SIG-M5 treated with dmso at 0.1 percent for 504 hours (cell line): ENCODE measurements around the gene PNMT.

ENCODE experiments used
- DNase-seq: peaks from one replicate; lab custom pipeline; 2025; ENCODE audit not compliant: unreplicated experiment; lab: John Stamatoyannopoulos, UW

PNMT gene

GRCh38 chr17:39667262-39667944, 850 bp upstream of the PNMT start:
- no peak for DNase-seq

DNA sequence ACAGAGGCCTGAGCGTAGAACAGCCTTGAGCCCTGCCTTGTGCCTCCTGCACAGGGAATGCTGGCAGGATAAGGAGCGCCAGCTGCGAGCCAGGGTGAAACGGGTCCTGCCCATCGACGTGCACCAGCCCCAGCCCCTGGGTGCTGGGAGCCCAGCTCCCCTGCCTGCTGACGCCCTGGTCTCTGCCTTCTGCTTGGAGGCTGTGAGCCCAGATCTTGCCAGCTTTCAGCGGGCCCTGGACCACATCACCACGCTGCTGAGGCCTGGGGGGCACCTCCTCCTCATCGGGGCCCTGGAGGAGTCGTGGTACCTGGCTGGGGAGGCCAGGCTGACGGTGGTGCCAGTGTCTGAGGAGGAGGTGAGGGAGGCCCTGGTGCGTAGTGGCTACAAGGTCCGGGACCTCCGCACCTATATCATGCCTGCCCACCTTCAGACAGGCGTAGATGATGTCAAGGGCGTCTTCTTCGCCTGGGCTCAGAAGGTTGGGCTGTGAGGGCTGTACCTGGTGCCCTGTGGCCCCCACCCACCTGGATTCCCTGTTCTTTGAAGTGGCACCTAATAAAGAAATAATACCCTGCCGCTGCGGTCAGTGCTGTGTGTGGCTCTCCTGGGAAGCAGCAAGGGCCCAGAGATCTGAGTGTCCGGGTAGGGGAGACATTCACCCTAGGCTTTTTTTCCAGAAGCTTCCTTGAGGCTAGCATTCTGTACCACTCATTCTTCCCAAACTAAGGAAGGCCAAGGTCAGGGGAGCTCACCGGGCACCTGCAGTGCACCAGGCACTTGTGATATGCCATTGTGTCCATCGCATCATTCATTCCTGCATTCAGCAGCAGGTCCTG, 1.9 kb downstream of the PNMT start:
- DNase-seq = no peak

DNA sequence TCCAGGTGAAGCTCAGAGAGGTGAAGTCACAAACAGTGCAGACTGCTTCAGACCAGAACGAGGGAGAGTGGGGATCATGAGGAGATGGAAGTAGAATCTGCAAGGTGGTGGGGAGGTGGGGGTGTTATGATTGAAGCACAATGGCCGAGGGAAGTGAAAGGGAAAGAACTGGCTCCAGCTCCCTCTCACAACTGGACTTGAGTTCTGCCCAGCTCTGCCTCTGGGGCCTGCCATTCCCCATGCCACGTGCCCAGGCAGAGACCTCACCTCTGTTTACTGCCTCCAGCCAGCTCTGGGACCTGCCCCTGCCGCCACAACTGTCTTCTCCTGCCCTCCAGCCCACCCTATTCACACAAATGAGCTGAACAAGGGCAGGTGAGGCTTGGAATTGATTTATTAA, 2.5 kb downstream of the PNMT start:
- DNase-seq = no peak

GRCh38 chr17:39671651-39672521, 3.6 kb downstream of the PNMT start:
- no peak for DNase-seq

GRCh38 chr17:39672522-39673334, 4.5 kb downstream of the PNMT start:
- DNase-seq = no peak

- DNase-seq = no peak
Measured at GRCh38 chr17:39673335-39674081, 5.3 kb downstream of the PNMT start.

DNA sequence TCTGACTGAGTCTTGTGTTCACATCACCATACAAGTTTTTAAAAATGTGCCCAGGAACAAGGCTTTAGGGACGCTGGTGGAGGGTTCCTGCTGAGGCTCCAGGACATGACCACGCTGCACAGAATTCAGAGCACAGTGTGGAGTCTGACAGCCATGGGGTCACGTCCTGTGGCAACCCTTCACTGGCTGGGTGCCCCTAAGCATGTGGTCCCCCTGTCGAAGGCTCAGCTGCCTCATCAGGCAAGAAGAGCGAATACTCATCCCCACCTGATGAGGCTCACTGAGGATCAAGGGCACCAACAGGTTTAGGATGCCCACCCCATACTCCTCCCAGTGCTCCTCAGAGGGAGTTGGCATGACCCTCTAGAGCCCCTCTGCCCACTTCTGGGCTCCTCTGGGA, 5.9 kb downstream of the PNMT start:
- DNase-seq = no peak

- no peak for DNase-seq
Measured at GRCh38 chr17:39674702-39675389, 6.6 kb downstream of the PNMT start.

DNA sequence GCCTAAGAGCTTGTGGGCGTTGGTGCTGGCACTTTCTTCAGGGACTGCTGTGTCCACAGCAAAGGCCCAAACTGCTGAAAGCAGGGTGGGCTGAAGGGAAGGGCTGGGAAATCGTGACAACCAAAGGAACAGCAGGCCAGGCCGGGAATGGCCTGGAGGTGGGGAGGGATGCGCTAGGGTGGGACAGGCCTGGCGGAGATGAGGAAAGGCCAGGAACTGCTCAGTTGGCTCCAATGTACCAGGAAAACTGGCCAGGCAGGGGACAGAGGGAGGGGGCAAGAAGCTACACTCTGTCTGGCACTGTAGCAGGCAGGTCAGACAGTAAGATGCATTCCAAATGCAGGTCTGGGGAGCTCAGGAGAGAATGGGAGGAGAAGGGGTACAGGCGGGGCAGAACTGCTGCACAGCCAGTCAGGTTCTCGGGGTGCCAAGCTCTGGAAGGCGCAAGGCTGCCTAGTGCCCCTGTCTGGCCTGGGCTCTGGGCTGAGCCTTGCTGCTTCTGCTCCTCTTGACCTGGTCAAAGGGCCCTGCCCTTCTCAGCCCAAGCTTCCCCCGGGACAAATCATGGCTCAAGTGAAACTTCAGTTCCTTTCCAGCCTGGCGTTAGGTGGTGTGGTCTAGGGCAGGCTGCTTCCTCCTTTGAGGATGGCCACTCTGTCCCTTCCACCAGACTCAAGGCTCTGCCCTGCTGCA, 7.3 kb downstream of the PNMT start:
- DNase-seq = no peak

DNA sequence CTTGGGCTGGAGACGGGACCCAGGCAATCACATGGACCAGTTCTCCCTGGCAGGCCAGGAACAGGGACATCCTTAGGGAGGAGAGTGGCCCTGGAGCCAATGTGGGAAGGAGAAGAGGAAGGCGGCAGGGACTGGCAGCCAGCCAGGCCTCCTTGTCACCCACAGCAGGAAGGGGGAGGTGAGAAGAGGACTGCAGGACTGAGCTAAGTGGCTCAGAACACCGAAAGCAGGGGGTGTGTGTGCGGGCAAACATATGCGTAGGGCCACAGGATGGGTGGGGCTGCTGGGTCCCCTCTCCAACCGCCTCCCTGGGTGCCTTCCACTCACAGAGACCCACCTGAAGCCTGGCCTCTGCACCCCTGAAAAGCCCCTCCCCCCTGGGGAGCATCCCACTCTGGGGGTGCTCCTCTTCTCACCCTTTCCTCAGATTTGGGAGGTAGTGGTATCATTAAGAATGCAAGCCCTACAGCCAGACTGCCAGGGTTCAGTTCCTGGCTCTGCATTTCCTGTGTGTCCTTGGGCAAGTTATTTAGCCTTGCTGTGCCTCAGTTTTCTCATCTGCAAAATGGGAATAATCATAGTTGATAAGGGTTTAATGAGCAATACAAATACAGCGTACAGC, 8.1 kb downstream of the PNMT start:
- no peak for DNase-seq

GRCh38 chr17:39677072-39677471, 8.8 kb downstream of the PNMT start:
- DNase-seq = no peak

DNA sequence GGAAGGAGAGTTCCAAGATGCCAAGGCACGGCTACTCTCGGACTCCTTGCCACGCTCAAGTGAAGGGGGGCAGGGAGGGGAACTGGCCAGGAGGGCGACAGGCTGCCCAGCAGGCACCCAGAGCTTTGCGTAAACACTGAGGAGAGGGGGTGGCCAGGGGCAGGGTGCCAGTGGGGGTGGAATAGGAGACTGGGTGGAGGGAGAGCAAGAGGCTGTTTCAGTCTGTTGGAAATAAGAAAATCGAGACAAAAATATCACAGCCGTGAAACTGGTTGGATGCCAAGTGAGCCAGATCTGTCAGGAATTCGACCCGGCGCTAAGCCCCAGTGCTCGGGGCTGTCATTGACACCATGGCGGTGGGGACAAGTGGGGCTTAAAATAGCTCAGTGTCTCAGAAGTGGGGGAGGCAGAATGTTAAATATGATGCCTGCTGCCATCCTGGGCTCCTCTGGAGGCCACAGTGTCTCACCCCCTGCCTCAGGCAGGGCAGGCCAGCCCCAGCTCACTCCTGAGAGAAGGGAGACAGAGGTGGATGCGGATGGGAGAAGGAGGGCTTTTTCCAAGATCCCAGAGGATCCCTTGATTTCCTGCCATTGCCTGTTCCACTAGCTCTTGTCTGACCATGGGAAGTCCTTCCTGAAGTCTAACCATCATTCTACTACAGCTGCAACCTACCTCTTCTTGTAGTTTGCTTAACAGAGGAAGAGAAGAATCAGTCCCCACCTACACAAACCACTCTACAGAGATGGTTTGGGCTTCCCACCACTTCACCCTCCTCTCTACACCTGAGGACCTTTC, 9.5 kb downstream of the PNMT start:
- DNase-seq = no peak

- DNase-seq = no peak
Measured at GRCh38 chr17:39678340-39679116, 10.3 kb downstream of the PNMT start.

GRCh38 chr17:39679521-39680192, 11.4 kb downstream of the PNMT start:
- DNase-seq = no peak

- no peak for DNase-seq
Measured at GRCh38 chr17:39683295-39683939, 15.2 kb downstream of the PNMT start.
